ENCODE data around the gene TTL. TPM values are rescaled to one million over a fixed set of nuclear protein-coding genes. Genes with fewer than 3 reads are reported as not detected.

Gene TTL
- total and polyA plus RNA-seq, 2 of the 13 experiments (the other 11 are each of a cell fraction or from before 2014, with no cell fraction given), result 19.0 to 59.8 TPM

DNA sequence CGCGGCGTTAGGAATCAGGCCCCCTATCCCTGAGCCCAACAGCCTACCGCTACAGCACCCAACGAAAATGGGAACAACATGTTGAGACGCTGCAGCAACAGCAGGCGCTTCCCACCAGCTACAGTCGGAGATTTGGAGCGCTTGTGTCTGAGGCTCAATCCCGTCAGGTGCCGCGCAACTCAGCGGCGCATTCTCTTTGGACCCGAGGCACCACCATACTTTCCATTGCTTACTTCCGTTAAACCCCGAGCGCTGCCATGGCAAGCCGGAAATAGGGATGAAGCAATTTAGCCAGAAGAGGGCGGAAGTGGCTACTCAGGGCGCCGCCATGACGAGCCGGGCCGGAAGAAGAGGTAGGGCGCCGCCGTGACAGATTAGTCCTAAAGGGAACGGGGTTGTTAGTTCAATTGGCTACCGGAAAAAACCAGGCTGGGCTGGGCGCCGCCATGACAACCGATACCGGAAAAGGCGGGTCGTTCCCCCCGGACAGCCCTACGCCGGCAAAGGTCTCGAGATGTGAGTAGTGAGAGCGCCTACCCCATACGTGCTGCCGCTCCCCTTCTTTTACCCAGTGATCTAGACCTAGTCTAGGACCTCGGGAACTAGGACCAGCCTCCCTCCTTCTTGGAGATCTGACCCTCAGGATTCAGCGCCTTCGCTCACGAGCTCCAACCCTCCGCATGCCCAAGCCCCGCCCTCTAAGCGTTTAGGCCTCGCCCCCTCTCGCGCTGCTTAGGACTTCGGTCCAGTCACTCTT is 102.4 kb downstream of the TTL start, which contains the start of gene CHCHD5 (continued):
- no peak; the same call in 1 of the 2 replicates for TF ChIP-seq ZNF142 (CRISPR knock-in tag; IDR thresholded peaks at IDR 0.05)
- TF ChIP-seq ZNF546 (CRISPR knock-in tag; conservative IDR thresholded peaks at IDR 0.05), result peak; percentile 19; the same call in 1 of the 2 replicates
- TF ChIP-seq JDP2 (CRISPR knock-in tag; IDR thresholded peaks at IDR 0.05; ENCODE audit: borderline replicate concordance), result no peak
- peak; percentile 97 for TF ChIP-seq RBM39 (IDR thresholded peaks at IDR 0.05; ENCODE audit: low read depth, low read length, poor library complexity, severe bottlenecking)
- no peak for TF ChIP-seq CENPT (CRISPR knock-in tag; IDR thresholded peaks at IDR 0.05; ENCODE audit: low read depth)
- TF ChIP-seq FOXO4 (CRISPR knock-in tag; conservative IDR thresholded peaks at IDR 0.05), result 0 out of 2 replicates have a peak, but pooled peaks have one; percentile 36
- peak; percentile 16; the same call in 1 of the 2 replicates for TF ChIP-seq ZBTB8A (CRISPR knock-in tag; IDR thresholded peaks at IDR 0.05; ENCODE audit: borderline replicate concordance, low read depth)
- TF ChIP-seq THAP7 (CRISPR knock-in tag; IDR thresholded peaks at IDR 0.05), result no peak
- peak; percentile 35; the same call in 1 of the 2 replicates for TF ChIP-seq DR1 (CRISPR knock-in tag; IDR thresholded peaks at IDR 0.05)
- TF ChIP-seq ARID3A (IDR thresholded peaks at IDR 0.05; ENCODE audit: low read depth, low read length), result no peak
- peak; percentile 98 for TF ChIP-seq SAP130 (CRISPR knock-in tag; IDR thresholded peaks at IDR 0.05; ENCODE audit: low read depth)
- no peak for TF ChIP-seq ZNF720 (CRISPR knock-in tag; IDR thresholded peaks at IDR 0.05)
- TF ChIP-seq, protein P1, sequence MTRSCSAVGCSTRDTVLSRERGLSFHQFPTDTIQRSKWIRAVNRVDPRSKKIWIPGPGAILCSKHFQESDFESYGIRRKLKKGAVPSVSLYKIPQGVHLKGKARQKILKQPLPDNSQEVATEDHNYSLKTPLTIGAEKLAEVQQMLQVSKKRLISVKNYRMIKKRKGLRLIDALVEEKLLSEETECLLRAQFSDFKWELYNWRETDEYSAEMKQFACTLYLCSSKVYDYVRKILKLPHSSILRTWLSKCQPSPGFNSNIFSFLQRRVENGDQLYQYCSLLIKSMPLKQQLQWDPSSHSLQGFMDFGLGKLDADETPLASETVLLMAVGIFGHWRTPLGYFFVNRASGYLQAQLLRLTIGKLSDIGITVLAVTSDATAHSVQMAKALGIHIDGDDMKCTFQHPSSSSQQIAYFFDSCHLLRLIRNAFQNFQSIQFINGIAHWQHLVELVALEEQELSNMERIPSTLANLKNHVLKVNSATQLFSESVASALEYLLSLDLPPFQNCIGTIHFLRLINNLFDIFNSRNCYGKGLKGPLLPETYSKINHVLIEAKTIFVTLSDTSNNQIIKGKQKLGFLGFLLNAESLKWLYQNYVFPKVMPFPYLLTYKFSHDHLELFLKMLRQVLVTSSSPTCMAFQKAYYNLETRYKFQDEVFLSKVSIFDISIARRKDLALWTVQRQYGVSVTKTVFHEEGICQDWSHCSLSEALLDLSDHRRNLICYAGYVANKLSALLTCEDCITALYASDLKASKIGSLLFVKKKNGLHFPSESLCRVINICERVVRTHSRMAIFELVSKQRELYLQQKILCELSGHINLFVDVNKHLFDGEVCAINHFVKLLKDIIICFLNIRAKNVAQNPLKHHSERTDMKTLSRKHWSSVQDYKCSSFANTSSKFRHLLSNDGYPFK (CRISPR knock-in tag; IDR thresholded peaks at IDR 0.05; ENCODE audit: borderline replicate concordance), result peak; percentile 94; the same call in 1 of the 2 replicates
- TF ChIP-seq NR2C2 (CRISPR knock-in tag; IDR thresholded peaks at IDR 0.05; ENCODE audit: borderline replicate concordance), result peak; percentile 93
